ENCODE measurements around the gene ZBTB8B. TPM values are rescaled to one million over a fixed set of nuclear protein-coding genes. Genes with fewer than 3 reads are reported as not detected.

ZBTB8B gene
- 0.92 TPM for total RNA-seq (ENCODE audit: unreplicated experiment)
- long read RNA-seq, full-length matches to known transcripts, result 2 of 2 reads
- long read RNA-seq, partial matches to known transcripts, result 0 of 2 reads
- long read RNA-seq, other reads (novel, unspliced or antisense), result 0 of 2 reads

DNA sequence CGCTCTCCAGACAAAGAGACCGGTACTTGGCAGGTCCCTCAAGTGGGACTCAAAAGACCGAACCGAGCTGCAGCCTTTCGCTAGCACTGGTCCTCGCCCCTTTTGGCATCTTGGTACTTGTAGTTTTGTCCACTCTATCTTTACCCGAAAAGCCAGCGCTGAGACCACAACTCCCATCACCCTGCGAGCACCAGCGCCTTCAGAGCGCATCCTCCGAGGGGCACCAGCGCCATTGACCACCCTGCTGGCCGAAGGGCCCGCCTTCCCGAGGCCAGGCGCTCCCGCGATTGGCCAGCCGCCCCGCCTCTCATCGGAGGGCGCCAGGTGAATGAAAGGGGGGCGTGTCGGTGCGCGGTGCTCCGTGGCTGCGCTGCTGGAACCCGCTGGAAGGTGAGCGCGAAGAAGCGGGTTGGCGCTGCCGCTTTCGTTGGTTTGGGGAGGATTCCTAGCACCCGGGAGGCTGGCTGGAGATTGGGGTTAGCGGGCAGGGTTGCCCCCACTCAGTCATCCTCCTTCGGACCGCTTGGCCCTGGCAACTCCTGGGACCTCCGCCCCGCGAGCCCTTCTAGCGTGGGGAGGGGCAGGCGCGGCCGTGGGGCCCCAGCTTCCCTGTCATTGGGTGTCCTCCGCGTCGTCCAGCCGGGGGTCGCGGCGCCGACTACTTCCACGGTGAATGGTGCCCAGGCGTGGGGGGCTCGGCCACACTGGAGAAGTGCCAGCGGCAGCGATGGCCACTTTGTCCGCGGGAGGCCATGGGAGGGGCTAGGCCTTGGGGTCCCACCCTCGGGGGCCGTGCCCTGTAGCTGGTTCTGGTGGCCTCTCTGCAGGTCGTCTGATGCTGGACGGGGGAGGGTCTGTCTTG lies at the start of gene ZBTB8B:
ZBTB8B (plus strand) TSS at position 357 of the 862 bp plus-strand sequence. CDS start 5,553 bp downstream, outside the sequence.
- Mint-ChIP-seq H3K9me3 (ENCODE audit: unreplicated experiment) (no peaks in the 10 kb centered on the region), H3K27ac (ENCODE audit: unreplicated experiment) (no peak within 1 kb of the TSS), H3K36me3 (ENCODE audit: low read depth, unreplicated experiment) (peaks cover 3% of the 10 kb centered on the region), H3K27me3 (ENCODE audit: unreplicated experiment) (no peaks in the 10 kb centered on the region), H3K4me1 (ENCODE audit: unreplicated experiment) (peaks cover 8% of the 10 kb centered on the region), H3K4me3 (ENCODE audit: unreplicated experiment) (peak within 1 kb of the TSS; percentile 96)
- peak; percentile 93 for DNase-seq (ENCODE audit: low spot score)
- no peak for TF ChIP-seq CTCF (IDR thresholded peaks at IDR 0.05; ENCODE audit: unreplicated experiment)

DNA sequence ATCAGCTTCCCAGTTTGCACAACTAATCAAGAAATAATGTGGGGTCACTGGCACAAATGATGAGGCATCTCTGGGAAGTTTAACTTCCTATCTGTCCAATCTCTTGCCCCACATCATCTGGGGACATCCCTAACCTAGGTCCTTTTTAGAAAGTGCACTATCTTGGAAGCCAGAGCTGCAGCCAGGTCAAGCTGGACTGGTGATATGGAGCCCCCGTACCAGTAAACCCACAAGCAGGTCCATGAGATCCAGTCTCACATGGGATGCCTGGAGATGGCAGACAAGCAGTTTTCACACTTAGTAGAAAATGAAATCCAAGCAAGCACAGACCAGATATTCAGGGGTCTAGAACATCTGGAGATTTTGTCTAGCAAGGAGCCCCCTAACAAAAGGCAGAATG lies 43.1 kb upstream of the ZBTB8B start:
- H3K4me1 Mint-ChIP-seq (ENCODE audit: unreplicated experiment), result no peaks in the 10 kb centered on the region
- no peaks in the 10 kb centered on the region for H3K27me3 Mint-ChIP-seq (ENCODE audit: unreplicated experiment)

GRCh38 chr1:32426489-32427255 lies 38.2 kb upstream of the ZBTB8B start:
- DNase-seq (ENCODE audit: low spot score), result no peak
- no peak for TF ChIP-seq CTCF (IDR thresholded peaks at IDR 0.05; ENCODE audit: unreplicated experiment)
- peaks cover 7% of the 10 kb centered on the region for H3K36me3 Mint-ChIP-seq (ENCODE audit: low read depth, unreplicated experiment)
- no peaks in the 10 kb centered on the region for H3K27me3 Mint-ChIP-seq (ENCODE audit: unreplicated experiment)
- H3K9me3 Mint-ChIP-seq (ENCODE audit: unreplicated experiment), result no peaks in the 10 kb centered on the region
- no peaks in the 10 kb centered on the region for H3K4me1 Mint-ChIP-seq (ENCODE audit: unreplicated experiment)
- H3K4me3 Mint-ChIP-seq (ENCODE audit: unreplicated experiment), result no peak overlapping the region
- no peak overlapping the region for H3K27ac Mint-ChIP-seq (ENCODE audit: unreplicated experiment)

More for the DNA sequence above, 43.1 kb upstream of the ZBTB8B start:
- no peak overlapping the region for H3K27ac Mint-ChIP-seq (ENCODE audit: unreplicated experiment)
- no peak for DNase-seq (ENCODE audit: low spot score)
- peaks cover 2% of the 10 kb centered on the region for H3K9me3 Mint-ChIP-seq (ENCODE audit: unreplicated experiment)
- no peak for TF ChIP-seq CTCF (IDR thresholded peaks at IDR 0.05; ENCODE audit: unreplicated experiment)
- no peak overlapping the region for H3K4me3 Mint-ChIP-seq (ENCODE audit: unreplicated experiment)
- H3K36me3 Mint-ChIP-seq (ENCODE audit: low read depth, unreplicated experiment), result peaks cover 7% of the 10 kb centered on the region

- H3K27me3 Mint-ChIP-seq (ENCODE audit: unreplicated experiment), result no peaks in the 10 kb centered on the region
- H3K9me3 Mint-ChIP-seq (ENCODE audit: unreplicated experiment), result no peaks in the 10 kb centered on the region
- no peaks in the 10 kb centered on the region for H3K4me1 Mint-ChIP-seq (ENCODE audit: unreplicated experiment)
- no peak overlapping the region for H3K27ac Mint-ChIP-seq (ENCODE audit: unreplicated experiment)
- H3K4me3 Mint-ChIP-seq (ENCODE audit: unreplicated experiment), result no peak overlapping the region
- DNase-seq (ENCODE audit: low spot score), result no peak
- H3K36me3 Mint-ChIP-seq (ENCODE audit: low read depth, unreplicated experiment), result peaks cover 7% of the 10 kb centered on the region
- no peak for TF ChIP-seq CTCF (IDR thresholded peaks at IDR 0.05; ENCODE audit: unreplicated experiment)
Measured at GRCh38 chr1:32427264-32427963, 37.5 kb upstream of the ZBTB8B start.

All from endothelial cell (in vitro differentiated cells).